ENCODE data around the gene HOMER2.
"Not testable (repeated sequence)": the region's sequence is repeated elsewhere in the genome, so short reads cannot be mapped to it uniquely, and the experiment has no call there.

Gene HOMER2

GRCh38 chr15:82964890-82965289 is 12.4 kb upstream of the HOMER2 start:
- no peak for DNase-seq (ENCODE audit: low read depth)

- DNase-seq (ENCODE audit: low read depth), result no peak
These were observed 11.2 kb upstream of the HOMER2 start for GRCh38 chr15:82963471-82964341.

DNA sequence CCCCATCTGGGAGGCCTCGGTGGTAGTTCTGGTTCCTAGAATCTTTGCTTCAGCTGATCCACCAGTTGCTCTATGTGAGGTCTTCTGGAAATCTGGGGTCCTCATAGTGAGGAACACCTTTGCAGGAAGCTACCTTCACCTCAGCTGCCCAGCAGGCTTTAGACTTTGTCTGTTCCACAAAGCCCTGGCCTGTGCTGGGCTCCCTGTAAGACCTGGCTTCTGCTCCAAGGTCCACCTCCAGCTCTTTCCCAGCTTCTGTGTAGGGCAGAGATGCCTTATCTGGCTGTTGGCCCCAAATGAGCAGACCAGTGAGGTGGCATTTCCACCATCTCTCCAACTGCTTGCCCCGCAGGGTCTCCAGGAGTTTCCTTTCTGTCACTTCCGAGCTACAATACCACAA is 8.2 kb upstream of the HOMER2 start:
- DNase-seq (ENCODE audit: low read depth), result no peak

DNA sequence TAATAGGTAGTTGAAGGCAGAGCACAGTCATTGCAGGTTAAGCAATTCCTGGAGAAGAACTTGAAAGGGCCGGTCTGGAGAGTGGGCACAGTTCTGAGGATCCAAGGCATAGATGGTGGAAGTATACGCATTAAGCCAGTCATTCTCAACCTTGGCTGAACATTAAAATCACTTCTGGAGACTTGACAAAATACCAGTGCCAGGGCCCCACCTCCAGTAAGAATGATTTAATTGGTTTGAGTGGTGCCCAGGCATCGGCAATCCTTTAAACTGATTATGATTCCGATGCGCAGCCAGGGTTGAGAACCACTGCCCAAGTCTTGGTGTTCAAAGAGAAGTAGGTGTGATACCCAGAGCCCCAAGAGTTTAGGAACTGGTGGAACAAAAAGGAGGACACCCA is 6.9 kb upstream of the HOMER2 start:
- DNase-seq (ENCODE audit: low read depth), result no peak

DNA sequence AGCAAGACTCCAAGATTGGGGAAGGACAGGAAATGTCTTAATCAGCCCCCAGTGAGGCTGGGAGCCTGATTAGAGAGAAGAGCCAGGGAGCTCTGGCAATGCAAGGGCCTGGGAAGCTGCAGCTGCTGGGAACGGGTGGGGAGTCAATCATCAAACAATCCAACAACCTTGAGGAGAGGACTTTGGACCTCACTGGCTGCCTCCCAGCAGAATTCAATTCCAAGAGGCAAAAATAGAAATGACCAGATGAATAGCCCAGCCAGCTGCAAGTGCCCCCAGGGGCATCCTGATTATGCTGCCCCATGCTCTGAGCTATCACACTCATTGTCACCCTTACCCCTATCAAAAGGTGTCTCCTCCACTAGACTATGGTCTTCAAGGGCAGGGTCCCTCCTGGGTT is 6.1 kb upstream of the HOMER2 start:
- DNase-seq (ENCODE audit: low read depth), result no peak

- no peak for DNase-seq (ENCODE audit: low read depth)
These were observed 905 bp downstream of the HOMER2 start for GRCh38 chr15:82951472-82952157.

DNA sequence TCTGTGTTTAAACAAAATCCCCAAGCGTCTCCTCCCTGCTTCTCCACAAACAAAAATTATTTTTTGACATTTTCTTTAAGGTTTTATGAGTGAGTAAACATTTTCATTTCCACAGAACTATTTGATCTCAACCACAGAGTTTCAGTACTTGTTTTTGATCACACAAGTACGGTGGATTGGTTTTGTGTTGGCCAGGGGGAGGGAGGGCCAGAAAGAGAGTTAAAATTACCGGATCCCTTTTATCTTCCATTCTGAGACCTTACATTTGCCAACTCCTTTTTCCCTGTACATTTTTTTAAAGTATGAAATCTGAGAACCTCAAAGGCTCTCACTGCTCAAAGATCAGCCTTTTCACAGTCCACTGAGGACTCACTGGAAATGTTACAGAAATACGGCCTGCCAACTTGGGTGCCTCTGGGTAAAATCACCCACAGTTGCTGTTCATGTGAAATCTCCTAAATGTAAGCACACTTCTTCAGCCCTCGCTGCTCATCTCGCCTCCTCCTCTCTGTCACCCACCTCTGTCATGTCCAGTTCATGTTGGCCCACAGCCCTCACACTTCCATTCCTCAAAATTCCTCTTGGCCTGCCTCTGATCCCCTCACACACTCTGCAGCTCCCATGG is 1.7 kb downstream of the HOMER2 start:
- no peak for DNase-seq (ENCODE audit: low read depth)

DNA sequence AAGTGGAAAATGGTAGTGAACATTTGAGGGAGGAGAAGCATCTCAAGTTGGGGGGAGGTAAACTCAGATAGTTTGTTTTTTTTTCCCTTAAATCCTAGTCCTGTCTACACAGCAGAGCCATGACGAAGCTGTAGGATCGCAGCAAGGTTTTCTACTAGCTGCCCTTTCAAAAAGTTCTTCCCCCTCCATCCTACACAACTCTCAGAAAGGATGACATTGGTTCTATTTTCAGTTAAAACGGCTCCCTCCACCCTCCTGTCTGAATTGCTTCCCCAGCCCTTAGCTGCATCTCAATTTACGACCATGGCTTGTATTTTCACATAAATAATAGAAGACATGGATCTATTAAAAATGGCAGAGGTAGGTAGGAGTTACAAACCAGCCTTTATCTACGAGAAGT is 2.2 kb downstream of the HOMER2 start:
- no peak for DNase-seq (ENCODE audit: low read depth)

- DNase-seq (ENCODE audit: low read depth), result no peak
These were observed 6.3 kb downstream of the HOMER2 start for GRCh38 chr15:82946155-82946701.

DNA sequence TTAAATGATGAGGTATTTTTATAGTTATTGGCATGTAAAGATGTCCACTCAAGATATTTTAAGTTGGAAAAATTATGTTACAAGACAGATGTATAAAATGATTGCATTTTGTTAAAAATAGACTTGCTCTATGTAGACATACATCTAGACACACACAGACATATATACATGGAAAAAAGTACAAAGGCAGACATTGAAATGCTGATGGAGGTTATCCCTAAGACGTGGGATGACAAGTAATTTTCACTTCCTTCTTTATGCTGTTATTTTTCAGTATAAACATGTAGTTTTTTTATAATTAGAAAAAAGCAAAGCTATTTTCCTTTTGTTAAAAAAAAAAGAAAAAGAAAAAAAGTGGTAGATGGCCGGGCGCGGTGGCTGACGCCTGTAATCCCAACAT is 7.2 kb downstream of the HOMER2 start:
- no peak for DNase-seq (ENCODE audit: low read depth)

DNA sequence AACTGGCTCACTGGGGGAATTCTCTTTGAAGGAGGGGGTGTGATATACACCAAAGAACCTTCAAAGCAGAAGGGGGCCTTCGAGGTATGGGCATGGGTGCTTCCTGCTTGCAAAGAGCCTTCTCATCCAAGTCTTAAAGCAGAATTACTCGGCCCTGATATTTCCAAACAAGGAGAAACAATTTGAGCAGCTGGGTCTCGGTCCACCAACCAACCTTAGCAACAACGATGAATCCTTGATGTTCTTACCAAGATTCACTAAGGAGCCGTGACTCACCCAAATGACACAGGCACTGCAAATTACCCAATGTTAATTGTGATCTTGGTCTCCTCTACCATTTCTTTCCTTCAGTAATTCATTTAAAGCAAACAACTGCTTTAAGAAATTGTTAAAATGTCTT is 7.7 kb downstream of the HOMER2 start:
- DNase-seq (ENCODE audit: low read depth), result no peak

GRCh38 chr15:82944056-82944455 is 8.5 kb downstream of the HOMER2 start:
- DNase-seq (ENCODE audit: low read depth), result no peak

DNA sequence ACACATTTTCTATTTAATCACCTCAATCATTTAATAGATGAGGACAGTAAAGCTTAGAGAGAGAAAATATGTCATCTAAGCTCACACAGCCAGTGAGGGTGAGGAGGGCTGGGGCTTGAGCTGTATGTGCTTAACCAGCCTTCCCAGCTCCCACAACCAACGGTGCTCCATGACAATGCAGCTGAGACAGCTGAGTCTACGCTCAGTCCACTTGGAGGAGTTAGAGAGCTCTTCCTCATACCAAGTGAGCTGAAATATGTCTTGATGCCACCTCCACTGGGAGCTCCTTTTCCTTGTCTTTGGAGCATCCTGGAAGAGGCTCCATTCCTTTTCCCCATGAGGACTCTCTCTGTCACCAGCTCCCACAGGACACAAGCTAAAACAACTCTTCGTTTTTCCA is 9.3 kb downstream of the HOMER2 start:
- no peak for DNase-seq (ENCODE audit: low read depth)

- no peak for DNase-seq (ENCODE audit: low read depth)
These were observed 9.8 kb downstream of the HOMER2 start for GRCh38 chr15:82942691-82943090.

- DNase-seq (ENCODE audit: low read depth), result not testable (repeated sequence)
These were observed 12.8 kb downstream of the HOMER2 start for GRCh38 chr15:82939678-82940077.

DNA sequence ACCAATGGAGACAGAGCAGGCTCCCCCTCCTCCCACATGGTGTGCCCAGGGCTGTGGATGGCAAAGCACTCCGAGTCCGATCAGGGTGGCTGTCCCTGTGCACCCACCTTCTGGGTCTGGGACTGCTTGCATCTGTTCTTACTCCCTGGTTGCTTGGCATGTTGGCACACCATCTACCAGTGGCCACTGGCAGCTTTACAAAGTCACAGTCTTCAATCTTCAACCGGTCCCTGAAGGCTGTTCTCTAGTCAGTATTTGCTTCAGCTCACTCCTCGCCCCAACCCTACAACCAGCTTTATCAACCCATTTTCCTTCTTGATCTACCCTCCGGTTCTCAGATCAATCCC is 14.8 kb downstream of the HOMER2 start:
- DNase-seq (ENCODE audit: low read depth), result no peak

DNA sequence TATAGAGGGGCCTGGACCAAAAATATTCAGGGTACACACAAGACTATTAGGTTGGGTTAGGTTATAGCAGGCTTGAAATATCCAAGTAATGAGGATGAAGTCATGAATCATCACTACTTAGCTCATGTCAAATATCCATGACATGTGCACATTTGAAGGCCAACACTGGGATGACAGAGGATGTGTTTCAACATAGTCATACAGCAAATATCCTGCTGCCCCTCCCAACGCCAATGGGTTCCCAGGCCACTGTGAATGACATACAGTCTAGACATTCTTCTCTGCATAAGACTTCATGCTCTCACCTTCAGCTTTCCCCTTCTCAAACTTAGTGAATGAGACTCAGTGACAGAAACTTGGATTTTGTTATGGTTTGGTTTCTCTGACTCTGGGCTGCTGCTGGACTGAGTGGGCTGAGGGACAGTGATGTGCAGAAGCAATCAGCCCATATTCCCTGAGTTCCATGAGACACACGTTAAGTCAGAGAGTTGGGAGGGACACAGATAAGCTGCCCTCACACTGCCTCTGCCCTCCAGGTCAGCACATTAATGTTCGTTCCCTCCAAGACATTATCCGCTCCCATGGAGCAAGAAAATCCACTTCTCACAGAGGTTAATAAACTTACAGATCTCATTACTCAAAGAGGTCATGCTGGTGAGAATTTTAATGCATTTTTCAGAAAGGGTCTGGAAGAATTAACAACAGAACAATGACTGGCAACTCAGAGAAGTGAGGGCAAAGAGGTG is 15.4 kb downstream of the HOMER2 start:
- DNase-seq (ENCODE audit: low read depth), result no peak

- DNase-seq (ENCODE audit: low read depth), result no peak
These were observed 17.1 kb downstream of the HOMER2 start for GRCh38 chr15:82935382-82935781.

GRCh38 chr15:82934100-82934880 is 18.2 kb downstream of the HOMER2 start:
- DNase-seq (ENCODE audit: low read depth), result no peak

- DNase-seq (ENCODE audit: low read depth), result no peak
These were observed 18.9 kb downstream of the HOMER2 start for GRCh38 chr15:82933576-82933975.

DNA sequence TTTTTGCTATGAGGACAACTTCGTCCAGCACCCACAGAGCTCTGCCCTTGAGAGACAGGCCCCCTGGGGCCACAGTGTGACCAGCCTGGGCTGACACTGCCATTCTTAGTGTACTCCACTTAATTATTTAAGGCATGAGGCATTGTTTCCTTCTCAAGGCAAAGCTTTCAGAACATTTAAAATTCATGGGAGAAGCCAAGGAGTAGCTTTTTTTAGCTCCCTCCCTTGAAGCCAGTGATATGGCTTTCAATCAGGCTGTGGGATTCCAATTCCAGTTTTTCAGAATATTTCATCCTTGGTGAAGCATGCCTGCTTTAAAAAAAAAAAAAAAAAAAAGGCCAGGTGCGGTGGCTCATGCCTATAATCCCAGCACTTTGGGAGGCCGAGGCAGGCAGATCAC is 21.3 kb downstream of the HOMER2 start:
- DNase-seq (ENCODE audit: low read depth), result no peak

All from stimulated activated CD8-positive, alpha-beta memory T cell treated with anti-CD3 and anti-CD28 coated beads, Interleukin-7, amount 100 ng/mL, for 24 hours (primary cell).